CD1c-positive myeloid dendritic cell (primary cell): ENCODE measurements around the gene ATP8B2.

Experiments used
- DNase-seq: peaks from one replicate; pipeline ENCODE4 v3.0.0-alpha.2; 2016; ENCODE audit errors: extremely low spot score

The ATP8B2 gene

GRCh38 chr1:154398678-154399077 is 73.4 kb downstream of the ATP8B2 start:
- no peak for DNase-seq

GRCh38 chr1:154400381-154400801 is 75.1 kb downstream of the ATP8B2 start:
- peak; percentile 60 for DNase-seq
